ENCODE data around the gene LSP1. TPM values are rescaled to one million over a fixed set of nuclear protein-coding genes. Genes with fewer than 3 reads are reported as not detected.

The LSP1 gene
- total RNA-seq, 1 experiment from 2014 or later, result 0.90 TPM

- Histone ChIP-seq H3K9me3 (ENCODE audit: control insufficient read depth, insufficient read depth, low read depth, low read length) (no peaks in the 10 kb centered on the region), H3K4me3 (ENCODE audit: low read depth in 2 of 2, low read length in 2 of 2) (no peak overlapping the region), H3K27ac (ENCODE audit: low read length) (no peak overlapping the region), H3K36me3 (ENCODE audit: control insufficient read depth, insufficient read depth, low read length) (no peaks in the 10 kb centered on the region), H3K27me3 (ENCODE audit: control insufficient read depth, insufficient read depth, low read length) (no peaks in the 10 kb centered on the region; the same call in 1 of the 2 replicates), H3K4me1 (ENCODE audit: control insufficient read depth, insufficient read depth, low read length) (no peaks in the 10 kb centered on the region)
- TF ChIP-seq REST (IDR thresholded peaks at IDR 0.05; ENCODE audit: insufficient read depth in 1 of 2, low read depth in 2 of 2, low read length in 1 of 2), result no peak
- ATAC-seq (no peak), DNase-seq (ENCODE audit: low read depth, low spot score) (no peak)
- CTCF ChIA-PET, result no interaction called here
- in situ Hi-C loops (cut with HindIII; ENCODE audit: low pct_unique_long_range_greater_than_20kb, low sequenced_read_pairs) (no loop called here), intact Hi-C loops (cut with micrococcal nuclease; ENCODE audit: unreplicated experiment) (no loop called here)
- POLR2A ChIA-PET, result no interaction called here
- BruUV-seq (replicated peaks), result no TSS peak
Measured at GRCh38 chr11:1909524-1909923, 56.6 kb downstream of the LSP1 start.

- BruUV-seq (replicated peaks), result no TSS peak
- ATAC-seq, result no peak
Measured at GRCh38 chr11:1912289-1912878, 59.5 kb downstream of the LSP1 start.

More at GRCh38 chr11:1912289-1912878, 59.5 kb downstream of the LSP1 start:
- H3K27me3 ChIP-seq (ENCODE audit: control insufficient read depth, insufficient read depth, low read length), result no peaks in the 10 kb centered on the region; the same call in 1 of the 2 replicates
- no peak for TF ChIP-seq CTCF (IDR thresholded peaks at IDR 0.05)
- no peak for TF ChIP-seq POLR2AphosphoS5 (IDR thresholded peaks at IDR 0.05; ENCODE audit: low read depth, low read length)
- TF ChIP-seq TCF7L2 (IDR thresholded peaks at IDR 0.05; ENCODE audit: low read depth, low read length), result no peak
- TF ChIP-seq SIN3A (IDR thresholded peaks at IDR 0.05; ENCODE audit: borderline replicate concordance, insufficient read depth, low read depth, low read length), result no peak
- no peak for TF ChIP-seq REST (IDR thresholded peaks at IDR 0.05; ENCODE audit: insufficient read depth in 1 of 2, low read depth in 2 of 2, low read length in 1 of 2)
- no peak for DNase-seq (ENCODE audit: low read depth, low spot score)
- intact Hi-C loops (cut with micrococcal nuclease; ENCODE audit: unreplicated experiment) (loop anchor here (1.0 kb wide), 1 partner anchor 26 kb away; no protein-coding TSS in a partner anchor), in situ Hi-C loops (cut with HindIII; ENCODE audit: low pct_unique_long_range_greater_than_20kb, low sequenced_read_pairs) (no loop called here)
- H3K4me1 ChIP-seq (ENCODE audit: control insufficient read depth, insufficient read depth, low read length), result no peaks in the 10 kb centered on the region
- no peak overlapping the region for H3K27ac ChIP-seq (ENCODE audit: low read length)
- H3K36me3 ChIP-seq (ENCODE audit: control insufficient read depth, insufficient read depth, low read length), result no peaks in the 10 kb centered on the region
- POLR2A ChIA-PET, result no interaction called here
- H3K4me3 ChIP-seq (ENCODE audit: low read depth in 2 of 2, low read length in 2 of 2), result no peak overlapping the region
- no peaks in the 10 kb centered on the region for H3K9me3 ChIP-seq (ENCODE audit: control insufficient read depth, insufficient read depth, low read depth, low read length)
- CTCF ChIA-PET, result interaction anchor here (0.6 kb wide), 1 partner anchor 16 kb away, joined by 5 read pairs; no protein-coding TSS in a partner anchor

Measured in Panc1 (cell line).